HG03280 (cell line): Measurements from ENCODE around the gene FANCI.

ENCODE experiments used
- ATAC-seq: cut with Tn5 transposase; IDR thresholded peaks from one replicate; pipeline ENCODE4 v1.9.1; 2021; ENCODE audit warnings: mild to moderate bottlenecking, moderate library complexity; ENCODE audit not compliant: unreplicated experiment

The FANCI gene

DNA sequence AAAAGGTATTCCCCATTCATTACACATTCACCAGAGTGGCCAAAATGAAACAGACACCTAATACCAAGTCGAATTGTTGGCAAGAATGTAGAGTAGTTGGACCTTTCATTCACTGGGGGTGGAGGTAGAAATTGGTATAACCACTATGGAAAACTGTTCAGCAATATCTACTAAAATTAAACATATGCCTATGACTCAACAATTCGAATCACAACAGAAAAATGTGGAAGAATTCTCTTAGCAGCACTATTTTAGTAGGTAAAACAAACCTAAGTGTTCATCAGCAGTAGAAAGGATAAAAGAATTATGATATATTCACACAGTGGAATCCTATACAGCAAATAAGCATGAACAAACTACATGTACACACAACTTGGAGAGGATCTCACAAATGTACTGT lies 60.2 kb downstream of the FANCI start:
- ATAC-seq = no peak

DNA sequence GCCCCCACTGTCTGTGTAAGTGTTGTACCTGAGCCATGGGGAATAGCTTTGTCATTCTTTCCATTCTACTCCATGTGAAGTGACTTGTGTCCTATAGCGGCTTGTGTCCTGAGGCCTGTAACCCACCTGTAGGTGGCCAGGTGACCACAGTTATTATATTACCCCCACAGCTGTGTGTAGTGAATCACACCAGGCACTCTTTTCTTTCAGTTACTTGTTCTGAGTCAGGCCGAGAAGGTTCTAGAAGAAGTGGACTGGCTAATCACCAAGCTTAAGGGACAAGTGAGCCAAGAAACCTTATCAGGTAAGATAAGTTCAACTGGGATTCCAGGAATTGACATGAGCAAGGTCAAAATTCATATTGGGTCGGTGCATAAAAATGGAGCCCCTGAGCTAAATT lies 61.6 kb downstream of the FANCI start:
- no peak for ATAC-seq

DNA sequence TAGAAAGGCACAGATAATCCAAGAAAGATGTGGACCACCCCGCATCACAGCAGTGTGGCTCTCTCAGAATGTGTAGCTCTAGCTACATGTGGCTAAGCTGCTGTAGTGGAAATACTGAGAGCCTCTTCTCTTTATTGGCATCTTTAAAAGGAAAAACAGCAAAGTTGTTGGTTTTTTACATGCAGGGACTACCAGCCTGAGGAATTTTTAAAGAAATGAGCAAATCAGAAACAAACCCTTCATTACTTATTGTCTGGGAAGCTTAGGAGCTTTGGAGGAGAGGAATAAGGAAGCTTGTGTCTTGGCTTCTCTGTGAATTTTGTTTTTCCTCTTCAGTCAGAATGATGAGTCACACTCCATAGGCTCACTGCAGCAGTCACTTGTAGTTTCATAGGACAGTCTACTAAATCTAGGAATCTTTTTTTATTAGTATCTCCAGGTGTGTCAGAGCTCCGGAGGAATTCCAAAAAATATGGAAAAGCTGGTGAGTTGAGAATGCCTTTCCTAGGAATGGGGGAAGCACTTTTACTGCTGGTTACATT lies 63.3 kb downstream of the FANCI start:
- ATAC-seq = no peak

- ATAC-seq = no peak
Measured at GRCh38 chr15:89307791-89308190, 64.0 kb downstream of the FANCI start.

GRCh38 chr15:89308236-89308635 lies 64.5 kb downstream of the FANCI start:
- ATAC-seq = no peak

- no peak for ATAC-seq
Measured at GRCh38 chr15:89309993-89310392, 66.2 kb downstream of the FANCI start.

DNA sequence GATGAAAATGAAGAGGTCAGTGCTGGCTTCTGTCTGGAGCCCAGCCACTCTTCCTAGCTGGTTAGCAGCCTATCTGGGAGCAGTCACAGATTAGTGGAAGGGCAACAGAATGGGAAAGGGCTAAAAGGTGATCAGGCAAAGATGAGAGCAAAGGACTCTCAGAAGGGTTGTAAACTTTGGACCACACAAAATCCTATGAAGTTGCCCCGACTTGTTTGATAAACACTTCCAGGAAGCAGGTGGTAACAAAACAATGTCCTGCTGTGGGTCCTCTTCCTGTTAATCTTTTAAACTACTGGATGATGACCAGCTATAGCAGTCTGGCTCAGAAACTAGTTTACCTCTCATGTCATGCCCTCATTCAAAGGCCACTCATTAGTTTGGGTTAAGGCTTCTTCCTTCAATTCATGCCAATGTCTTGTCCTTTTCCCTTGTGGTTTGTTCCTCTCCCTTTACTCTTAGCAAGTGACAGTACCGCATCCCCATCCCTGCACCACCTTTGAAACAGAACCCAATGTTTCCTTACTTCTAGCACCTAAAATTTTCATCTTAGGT lies 71.7 kb downstream of the FANCI start:
- ATAC-seq = no peak

- ATAC-seq = no peak
Measured at GRCh38 chr15:89316504-89316903, 72.7 kb downstream of the FANCI start.

DNA sequence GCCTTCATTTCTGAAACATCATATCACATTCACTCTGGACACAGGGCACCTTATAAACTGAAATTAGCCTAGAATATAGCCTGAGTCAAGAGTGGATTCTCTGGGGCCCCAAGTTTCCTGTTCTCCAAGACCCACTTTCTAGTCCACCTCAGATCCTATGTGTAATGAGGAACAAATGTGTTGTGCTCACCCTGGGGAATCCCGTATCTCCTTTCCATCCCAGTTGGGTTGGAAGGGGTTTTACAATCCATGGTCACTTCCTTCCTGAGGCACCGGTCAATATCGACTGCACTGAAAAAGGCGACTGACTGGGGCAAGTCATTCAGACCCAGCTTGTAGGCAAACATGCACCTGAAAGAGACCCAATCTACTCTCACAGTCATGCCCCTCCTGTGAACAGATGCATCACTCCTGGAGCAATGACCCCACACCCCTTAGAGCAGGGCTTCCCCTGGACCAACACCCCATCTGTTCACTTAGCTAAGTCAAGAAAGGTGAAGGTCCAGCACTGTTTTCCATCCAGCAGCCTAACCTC lies 73.5 kb downstream of the FANCI start:
- no peak for ATAC-seq

- no peak for ATAC-seq
Measured at GRCh38 chr15:89319678-89320077, 75.9 kb downstream of the FANCI start.

- no peak for ATAC-seq
Measured at GRCh38 chr15:89320200-89320599, 76.4 kb downstream of the FANCI start.

DNA sequence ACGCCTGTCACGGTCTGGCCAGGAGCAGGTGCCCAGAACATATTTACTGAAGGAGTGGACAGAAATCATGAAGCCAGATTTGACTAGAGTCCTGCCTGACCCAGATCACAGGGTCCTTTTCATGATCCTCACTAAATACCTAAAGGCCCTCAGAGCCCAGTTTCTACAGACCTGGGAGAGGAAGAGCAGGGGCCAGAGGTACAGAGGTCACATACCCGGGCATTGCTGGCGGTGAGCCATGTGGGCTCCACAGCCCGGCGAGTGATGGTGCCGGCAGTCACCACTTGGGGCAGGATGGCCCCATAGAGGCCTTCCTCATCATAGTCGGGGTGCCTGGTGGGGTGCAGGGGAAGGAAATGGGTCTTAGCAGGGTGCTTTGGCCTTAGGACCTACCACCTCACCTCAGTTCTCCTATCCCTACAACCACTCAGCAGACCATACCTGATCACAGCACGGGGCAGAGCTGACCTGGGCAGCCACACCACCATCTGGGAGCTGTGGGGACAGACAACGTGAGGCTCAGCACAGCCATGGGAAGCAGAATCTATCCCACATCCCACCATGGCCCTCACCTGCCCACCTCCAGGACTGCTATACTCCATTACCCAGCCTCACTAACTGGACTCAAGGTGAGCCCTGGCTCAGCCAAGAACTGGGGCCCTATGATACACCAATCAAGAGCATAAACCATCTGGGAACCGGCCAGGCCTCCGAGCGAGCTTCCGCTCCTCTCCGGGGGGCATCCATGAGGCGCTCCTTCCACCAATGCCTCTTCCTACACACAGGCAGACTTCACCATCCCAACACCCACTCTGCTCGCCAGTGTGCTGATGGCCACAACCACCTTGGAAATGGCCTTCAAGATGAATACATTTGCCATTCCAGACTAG lies 78.0 kb downstream of the FANCI start:
- ATAC-seq = no peak

DNA sequence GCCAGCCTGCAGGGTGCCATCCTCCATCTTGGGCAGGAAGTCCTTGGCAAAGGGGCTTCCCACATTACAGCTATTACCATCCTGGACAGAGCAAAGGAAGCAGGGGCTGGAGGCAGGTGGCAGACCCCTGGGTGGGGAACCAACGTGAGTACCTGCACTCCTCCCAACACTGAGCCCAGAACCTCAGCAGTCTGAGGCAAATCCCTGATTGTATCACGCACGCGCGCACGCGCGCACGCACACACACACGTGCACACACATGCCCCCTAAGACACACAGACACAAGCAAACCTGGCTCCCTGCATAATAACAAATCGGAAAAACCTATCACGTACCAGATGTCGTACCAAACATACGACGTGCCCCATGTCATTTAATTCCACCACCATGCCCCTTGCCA lies 79.0 kb downstream of the FANCI start:
- no peak for ATAC-seq

GRCh38 chr15:89323825-89324224 lies 80.0 kb downstream of the FANCI start:
- no peak for ATAC-seq

DNA sequence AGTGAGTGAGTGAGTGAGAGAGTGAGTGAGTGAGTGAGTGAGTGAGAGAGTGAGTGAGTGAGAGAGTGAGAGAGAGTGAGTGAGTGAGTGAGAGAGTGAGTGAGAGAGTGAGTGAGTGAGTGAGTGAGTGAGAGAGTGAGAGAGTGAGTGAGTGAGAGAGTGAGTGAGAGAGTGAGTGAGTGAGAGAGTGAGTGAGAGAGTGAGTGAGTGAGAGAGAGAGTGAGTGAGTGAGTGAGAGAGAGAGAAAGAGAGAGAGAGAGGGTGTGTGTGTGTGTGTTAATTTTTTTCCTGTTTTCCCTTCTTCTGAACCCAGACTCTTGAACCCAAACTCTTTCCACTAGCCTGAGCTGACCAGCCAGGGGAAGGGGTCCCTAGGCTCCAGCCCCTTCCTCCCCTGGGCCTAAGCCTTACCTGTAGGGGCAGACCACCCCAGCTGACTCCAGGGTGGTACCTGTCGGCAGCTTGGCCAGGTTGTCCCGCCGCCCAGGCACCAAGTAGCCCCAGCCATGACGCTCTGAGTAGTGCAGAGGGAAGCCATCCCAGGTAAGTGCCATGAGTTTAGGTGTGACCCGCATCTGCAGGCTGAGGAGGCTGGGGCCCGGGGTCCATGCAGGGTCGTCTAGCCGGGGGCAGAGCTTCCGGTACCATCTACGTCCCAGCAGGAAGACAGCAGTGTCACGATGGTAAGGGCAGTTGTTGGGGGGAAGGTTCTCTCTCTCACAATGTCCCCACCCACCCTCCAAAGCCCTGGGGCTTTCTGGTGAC lies 81.4 kb downstream of the FANCI start:
- no peak for ATAC-seq

DNA sequence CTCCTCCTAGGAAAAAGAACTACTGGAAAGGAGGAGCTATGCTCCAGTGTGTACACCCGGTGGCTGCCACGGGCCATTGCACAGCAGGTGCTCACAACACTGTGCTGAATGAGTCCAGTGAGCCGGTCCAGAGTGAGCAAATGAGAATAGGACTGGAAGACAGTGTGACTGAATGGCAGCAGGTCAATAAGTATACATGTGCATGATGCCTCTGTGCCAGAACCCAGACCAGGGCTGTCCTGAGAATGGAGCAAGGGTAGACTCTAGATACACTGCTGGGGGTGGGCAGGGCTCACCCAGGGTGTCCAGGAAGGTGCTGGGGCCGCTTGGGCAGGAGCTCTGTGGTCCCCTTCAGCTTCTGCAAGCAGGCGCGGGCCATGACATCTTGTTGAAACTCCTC lies 82.5 kb downstream of the FANCI start:
- ATAC-seq = no peak

- no peak for ATAC-seq
Measured at GRCh38 chr15:89327113-89327512, 83.3 kb downstream of the FANCI start.

DNA sequence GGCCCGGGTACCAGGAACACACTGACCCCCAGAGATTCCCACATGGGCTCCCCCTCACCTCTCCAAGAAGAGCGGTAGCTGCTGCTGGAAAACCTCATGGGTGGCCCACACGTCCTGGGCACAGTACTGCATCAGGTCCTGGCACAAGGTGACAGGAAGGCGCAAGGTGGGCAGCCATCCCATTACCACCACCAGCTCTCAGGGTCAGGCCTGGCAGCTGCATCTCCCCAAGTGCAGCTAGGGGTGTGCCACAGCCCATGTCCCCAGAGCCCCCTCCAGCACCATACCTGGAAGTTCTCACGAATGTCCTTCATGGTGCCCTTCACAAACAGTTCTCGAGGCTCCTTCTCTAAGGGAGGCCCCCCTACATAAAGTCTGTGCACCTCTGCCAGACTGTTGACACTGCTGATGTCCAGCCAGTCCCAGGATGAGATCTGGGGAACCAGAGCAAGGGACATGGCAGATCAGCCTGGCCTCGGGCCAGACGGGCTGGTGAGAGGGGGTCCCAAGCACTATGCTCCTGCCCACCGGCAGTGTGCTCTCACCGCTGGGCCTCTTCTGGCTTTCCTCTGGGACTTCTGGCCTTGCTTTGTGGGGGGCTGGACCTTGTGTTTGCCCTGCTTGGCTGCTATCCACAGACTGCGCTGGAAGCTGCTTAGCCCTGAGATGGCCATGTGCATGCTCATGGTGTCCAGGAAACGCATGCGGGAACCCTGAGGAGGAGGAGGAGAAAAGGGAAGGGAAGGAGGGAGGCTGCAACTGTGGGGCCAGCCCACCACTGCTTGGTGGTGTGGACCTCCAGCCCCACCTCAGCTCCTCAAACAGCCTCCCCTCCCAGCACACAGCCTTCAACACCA lies 84.8 kb downstream of the FANCI start:
- no peak for ATAC-seq

DNA sequence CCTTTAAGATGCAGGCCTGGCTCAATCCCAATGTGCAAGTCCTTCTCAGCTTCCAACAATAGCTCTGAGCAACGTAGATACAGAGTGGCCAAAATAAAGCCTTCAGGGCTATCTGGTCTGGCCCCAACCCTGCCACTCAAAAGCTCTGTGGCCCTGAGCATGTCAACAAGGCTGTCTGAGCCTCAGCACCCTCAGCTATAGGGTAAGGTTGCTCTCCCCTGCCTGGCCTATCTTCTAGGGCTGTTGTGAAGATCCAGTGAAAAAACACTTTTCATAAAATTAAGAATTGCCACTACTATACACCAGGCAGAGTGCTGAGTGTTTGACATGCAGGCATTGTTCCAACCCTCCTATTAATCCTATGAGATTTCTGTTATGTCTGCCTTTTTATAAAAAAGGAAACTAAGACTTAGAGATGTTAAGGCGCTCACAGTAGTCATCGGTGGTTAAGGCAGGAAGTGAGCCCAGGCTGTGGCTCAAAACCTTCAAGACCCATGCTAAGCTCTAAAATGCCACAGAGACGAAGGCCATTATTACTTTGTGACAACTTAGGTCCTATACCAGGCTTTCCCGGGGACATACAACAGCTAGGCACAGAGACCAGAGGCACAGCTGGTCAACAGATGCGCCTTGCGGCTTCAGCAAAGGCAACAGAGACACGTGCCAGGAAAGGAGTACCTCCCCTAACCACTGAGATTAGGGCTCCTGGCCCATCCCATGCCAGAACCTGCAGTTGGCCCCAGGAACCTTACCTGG lies 85.7 kb downstream of the FANCI start:
- no peak for ATAC-seq

DNA sequence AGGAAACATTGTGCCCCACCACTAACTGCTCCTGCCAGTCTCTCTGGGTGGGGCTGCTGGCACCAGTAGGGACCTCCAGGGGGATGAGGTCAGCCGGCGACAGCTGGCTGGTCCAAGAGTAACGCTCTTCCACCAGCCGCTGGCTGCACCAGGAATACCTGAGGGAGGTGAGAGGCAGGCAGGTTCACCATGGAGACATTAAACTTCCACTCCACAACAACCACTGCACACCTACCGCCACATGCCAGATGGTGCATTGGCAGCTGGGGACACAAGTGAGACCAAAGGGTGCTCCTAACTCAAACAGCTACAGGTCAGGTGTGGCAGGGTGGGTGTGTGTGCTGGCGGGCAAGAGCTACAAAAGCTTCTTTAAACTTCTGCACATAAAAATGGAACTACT lies 86.3 kb downstream of the FANCI start:
- no peak for ATAC-seq
